NCI-H226 (cell line): ENCODE results near the gene KIF2C.

Experiments used
- DNase-seq: peaks from one replicate; pipeline ENCODE4 v3.0.0-alpha.2; 2015

The KIF2C gene

DNA sequence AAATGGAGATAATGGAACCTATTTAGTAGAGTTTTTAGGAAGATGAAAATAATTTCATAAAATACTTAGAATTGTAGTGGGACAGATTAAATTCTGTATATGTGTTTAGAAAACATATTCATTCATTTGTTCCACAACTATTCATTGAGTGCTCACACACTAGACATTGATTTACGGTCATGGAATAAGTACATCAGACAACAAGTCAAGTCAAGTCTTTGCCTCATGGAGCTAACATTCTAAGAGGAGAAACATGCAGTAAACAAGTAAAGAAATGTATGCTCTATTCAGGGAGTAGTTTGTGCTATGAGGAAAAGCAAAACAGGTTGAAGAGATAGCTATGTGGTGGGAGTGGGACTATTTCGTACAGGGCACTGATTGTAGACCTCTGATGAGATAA is 77.7 kb downstream of the KIF2C start:
- DNase-seq, result no peak
